HG03457 (cell line): Measurements from ENCODE around the gene PCDHGA6.
A peak's percentile ranks its signal among the peaks of the same experiment; 100 is the strongest.
"Not testable (repeated sequence)": the region's sequence is repeated elsewhere in the genome, so short reads cannot be mapped to it uniquely, and the experiment has no call there.

Source experiments
- ATAC-seq: cut with Tn5 transposase; IDR thresholded peaks from one replicate; pipeline ENCODE4 v1.9.1; 2021; ENCODE audit warnings: moderate number of reproducible peaks; ENCODE audit not compliant: unreplicated experiment

The PCDHGA6 gene

GRCh38 chr5:141373673-141374317, at the start of gene PCDHGA6:
PCDHGA6 (plus strand) TSS chr5:141373891; CDS start chr5:141374084, 193 bp downstream.
- ATAC-seq = no peak

DNA sequence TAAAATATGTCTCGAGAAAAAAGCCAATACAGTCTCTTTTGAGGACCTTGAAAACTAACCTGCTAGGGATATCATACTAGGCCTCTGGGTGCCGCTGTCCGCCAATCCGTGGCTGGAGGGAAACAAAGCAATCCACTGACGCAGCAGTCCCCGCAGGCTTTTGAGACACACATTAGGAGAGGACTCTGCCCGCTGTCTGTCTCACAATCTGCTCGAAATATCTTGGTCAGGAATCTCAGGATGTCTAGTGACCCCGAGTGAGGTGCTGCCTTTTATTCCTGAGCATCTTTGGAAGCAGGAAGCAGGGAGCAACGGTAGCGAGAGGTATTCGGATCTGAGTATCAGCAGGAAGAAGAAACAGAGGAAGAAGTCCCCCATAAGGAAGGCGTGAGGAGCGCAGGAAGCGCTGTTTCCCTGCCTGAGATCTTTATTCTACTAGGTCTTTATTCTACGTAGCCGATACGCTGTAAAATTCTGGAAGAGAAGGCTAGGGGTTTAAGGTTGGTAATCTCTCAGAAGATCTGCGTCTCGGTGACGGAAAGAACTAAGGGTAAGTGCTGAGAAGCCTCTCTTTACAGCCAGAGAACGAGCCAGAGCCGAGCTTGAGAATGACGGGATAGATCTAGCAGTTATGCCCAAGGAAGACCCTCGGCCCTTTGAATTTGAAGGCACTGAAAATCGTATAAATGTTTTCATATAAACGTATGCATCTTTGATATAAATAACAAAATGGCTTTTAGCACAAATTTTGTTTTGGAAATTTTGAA, 47.4 kb upstream of the PCDHGA6 start:
- peak; percentile 82 for ATAC-seq

DNA sequence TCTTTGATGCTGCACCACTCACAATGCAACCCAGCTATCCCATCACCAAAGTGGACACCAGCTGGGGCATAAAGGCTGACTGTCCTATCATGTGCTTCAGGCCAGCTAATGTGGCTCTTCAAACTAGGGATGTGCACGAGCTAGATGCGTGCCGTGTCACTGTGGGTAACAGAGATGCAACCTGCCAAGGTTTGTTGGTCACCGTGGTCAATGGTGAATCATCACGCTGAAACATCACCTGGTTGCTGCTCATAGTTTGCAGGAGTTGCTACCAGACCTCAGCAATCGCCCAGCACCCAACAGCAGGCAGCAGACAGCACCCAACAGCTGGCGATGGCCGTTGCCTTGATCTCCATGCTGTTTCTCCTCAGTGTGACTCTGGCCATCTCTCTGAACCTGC, 45.5 kb upstream of the PCDHGA6 start:
- ATAC-seq = no peak

DNA sequence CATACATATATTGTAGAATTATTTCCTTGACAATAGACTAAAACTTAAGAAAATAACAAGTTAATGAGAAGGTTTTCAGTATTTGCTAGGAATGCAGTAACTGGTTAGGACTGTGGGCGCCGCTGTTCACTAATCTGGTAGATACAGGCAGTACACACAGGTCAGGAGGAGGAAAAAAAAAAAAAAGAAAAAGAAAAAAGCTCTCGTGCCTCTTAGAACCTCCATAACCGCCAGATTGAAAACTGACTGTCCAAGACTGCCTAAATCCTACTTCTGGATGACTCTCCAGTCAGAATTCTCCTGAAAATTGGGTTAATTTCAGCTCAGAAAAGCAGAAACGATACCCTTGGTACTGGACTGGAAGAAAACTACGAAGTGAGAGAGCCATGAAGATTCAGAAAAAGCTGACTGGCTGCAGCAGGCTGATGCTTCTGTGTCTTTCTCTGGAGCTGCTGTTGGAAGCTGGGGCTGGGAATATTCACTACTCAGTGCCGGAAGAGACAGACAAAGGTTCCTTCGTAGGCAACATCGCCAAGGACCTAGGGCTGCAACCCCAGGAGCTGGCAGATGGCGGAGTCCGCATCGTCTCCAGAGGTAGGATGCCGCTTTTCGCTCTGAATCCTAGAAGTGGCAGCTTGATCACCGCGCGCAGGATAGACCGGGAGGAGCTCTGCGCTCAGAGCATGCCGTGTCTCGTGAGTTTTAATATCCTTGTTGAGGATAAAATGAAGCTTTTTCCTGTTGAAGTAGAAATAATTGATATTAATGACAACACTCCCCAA, 43.2 kb upstream of the PCDHGA6 start, which contains the start of gene PCDHGA1:
TSS of gene PCDHGA1 (plus strand) at position 216 of the 782 bp plus-strand sequence.
- ATAC-seq = no peak

- ATAC-seq = not testable (repeated sequence)
Observed at GRCh38 chr5:141332571-141332970, 41.1 kb upstream of the PCDHGA6 start.

GRCh38 chr5:141338538-141339306, 35.0 kb upstream of the PCDHGA6 start, which contains the start of gene PCDHGA2:
PCDHGA2 (plus strand) TSS chr5:141338760.
- ATAC-seq = no peak

DNA sequence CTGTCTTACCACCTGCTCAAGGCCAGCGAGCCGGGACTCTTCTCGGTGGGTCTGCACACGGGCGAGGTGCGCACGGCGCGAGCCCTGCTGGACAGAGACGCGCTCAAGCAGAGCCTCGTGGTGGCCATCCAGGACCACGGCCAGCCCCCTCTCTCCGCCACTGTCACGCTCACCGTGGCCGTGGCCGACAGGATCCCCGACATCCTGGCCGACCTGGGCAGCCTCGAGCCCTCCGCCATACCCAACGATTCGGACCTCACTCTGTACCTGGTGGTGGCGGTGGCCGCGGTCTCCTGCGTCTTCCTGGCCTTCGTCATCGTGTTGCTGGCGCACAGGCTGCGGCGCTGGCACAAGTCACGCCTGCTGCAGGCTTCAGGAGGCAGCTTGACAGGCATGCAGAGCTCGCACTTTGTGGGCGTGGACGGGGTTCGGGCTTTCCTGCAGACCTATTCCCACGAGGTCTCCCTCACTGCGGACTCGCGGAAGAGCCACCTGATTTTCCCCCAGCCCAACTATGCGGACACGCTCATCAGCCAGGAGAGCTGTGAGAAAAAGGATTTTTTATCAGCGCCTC, 32.8 kb upstream of the PCDHGA6 start:
- ATAC-seq = not testable (repeated sequence)

- no peak for ATAC-seq
Observed at GRCh38 chr5:141342773-141343172, 30.9 kb upstream of the PCDHGA6 start.

DNA sequence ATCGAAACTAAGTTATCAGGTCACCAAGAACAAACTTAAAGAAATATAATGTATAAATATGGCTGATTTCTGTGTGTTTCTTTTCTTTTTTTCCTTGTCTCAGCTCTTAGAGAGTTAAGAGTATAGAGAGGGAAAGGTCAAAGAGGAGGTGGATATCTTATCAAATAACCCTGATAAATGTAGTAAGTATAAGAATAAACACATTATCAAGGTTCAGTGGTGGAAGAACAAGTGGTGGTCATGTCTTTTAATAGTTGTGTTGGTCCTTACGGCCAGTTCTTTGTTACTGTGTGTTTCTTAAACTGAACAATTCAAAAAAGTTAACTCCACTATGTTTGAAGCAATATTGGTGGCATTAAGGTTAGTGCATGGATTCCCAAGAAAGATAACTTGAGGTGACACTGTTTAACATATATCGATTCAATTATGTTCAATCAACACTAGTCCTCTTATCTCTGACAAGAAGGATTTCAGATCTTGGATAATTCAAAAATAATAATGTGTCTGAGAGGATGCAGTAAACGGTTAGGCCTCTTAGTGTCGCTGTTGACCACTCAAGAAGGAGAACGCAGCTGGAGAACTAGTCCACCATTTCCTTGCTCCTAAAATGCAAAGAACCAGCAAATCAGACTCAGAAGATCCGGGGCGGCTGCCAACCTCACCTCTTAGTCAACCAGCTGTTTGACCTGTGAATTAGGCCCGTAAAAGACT, 30.3 kb upstream of the PCDHGA6 start, which contains the start of gene PCDHGA3:
TSS of gene PCDHGA3 (plus strand) at position 588 of the 711 bp plus-strand sequence. CDS start 205 bp downstream, outside the sequence.
- no peak for ATAC-seq

- ATAC-seq = no peak
Observed at GRCh38 chr5:141343953-141344463, 29.7 kb upstream of the PCDHGA6 start.

DNA sequence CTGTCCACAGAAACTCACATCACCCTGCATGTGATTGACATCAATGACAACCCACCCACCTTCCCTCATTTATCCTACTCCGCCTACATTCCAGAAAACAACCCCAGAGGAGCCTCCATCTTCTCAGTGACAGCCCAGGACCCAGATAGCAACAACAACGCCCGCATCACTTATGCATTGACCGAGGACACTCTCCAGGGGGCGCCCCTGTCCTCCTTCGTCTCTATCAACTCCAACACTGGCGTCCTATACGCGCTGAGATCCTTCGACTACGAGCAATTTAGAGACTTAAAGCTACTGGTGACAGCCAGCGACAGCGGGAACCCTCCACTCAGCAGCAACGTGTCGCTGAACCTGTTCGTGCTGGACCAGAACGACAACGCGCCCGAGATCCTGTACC, 28.4 kb upstream of the PCDHGA6 start:
- ATAC-seq = no peak

- ATAC-seq = not testable (repeated sequence)
Observed at GRCh38 chr5:141346017-141346416, 27.7 kb upstream of the PCDHGA6 start.

DNA sequence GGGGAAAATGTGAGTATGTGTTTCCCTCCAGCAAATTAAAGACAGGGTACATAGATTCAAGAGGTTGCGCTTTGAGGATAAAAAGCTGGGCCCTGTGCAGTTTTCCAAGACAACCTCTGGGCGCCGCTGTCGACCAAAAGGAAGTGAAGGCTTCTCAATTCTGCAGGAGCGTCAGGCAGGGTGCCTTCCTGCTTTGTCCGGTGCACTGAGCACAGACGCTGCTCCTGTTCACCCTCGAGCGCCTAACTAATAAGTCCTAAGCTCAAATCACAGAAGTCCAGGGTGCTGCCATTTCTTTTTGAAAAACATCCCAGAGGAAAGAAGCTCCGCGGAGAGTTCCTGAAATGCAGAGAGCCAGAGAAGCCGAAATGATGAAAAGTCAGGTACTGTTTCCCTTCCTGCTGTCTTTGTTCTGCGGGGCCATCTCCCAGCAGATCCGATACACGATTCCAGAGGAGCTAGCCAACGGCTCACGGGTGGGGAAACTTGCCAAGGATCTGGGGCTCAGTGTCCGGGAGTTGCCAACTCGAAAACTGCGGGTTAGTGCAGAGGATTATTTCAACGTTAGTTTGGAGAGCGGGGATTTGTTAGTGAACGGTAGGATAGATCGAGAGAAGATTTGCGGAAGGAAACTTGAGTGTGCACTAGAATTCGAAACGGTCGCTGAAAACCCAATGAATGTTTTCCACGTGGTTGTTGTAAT, 23.6 kb upstream of the PCDHGA6 start, which contains the start of gene PCDHGB1:
TSS of gene PCDHGB1 (plus strand) at position 183 of the 703 bp plus-strand sequence. CDS start at position 345, 162 bp downstream.
- ATAC-seq = no peak

DNA sequence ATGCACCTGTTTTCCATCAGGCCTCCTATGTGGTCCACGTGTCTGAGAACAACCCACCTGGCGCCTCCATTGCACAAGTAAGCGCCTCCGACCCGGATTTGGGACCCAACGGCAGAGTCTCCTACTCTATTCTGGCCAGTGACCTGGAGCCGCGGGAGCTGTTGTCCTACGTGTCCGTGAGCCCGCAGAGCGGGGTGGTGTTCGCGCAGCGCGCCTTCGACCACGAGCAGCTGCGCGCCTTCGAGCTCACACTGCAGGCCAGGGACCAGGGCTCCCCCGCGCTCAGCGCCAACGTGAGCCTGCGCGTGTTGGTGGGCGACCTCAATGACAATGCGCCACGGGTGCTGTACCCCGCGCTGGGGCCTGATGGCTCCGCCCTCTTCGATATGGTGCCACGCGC, 22.1 kb upstream of the PCDHGA6 start:
- no peak for ATAC-seq

DNA sequence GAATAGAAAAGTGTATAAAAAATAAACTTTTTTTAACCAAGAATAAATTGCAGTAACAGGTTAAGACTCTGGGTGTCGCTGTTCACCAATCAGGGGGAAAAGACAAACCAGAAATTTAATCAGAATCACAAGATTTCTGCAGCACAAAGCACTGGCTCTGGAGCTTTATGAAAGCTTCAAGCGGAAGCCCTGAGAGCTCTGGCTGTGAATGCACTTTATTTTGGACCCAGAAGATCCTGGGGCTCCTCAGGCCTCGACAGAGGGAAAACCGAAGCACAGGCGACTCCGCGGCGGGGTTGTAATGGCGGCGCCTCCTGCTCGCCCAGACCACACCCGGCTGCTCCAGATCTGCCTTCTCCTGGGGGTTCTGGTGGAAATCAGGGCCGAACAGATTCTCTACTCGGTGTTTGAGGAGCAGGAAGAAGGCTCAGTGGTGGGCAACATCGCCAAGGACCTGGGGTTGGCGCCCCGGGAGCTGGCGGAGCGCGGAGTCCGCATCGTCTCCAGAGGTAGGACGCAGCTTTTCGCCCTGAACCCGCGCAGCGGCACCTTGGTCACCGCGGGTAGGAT, 18.7 kb upstream of the PCDHGA6 start, which contains the start of gene PCDHGA4:
TSS of gene PCDHGA4 (plus strand) at position 122 of the 570 bp plus-strand sequence. CDS start at position 209, 87 bp downstream.
- no peak for ATAC-seq

DNA sequence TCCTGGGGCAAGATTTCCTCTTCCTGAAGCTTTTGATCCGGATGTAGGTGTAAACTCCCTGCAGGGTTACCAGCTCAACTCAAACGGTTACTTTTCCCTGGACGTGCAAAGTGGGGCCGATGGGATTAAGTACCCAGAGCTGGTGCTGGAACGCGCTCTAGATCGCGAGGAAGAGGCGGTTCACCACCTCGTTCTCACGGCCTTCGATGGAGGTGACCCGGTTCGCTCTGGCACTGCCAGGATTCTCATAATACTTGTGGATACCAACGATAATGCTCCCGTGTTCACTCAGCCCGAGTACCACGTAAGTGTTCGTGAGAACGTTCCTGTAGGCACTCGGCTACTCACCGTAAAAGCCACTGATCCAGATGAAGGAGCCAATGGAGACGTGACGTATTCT, 18.1 kb upstream of the PCDHGA6 start:
- no peak for ATAC-seq

GRCh38 chr5:141356133-141356532, 17.6 kb upstream of the PCDHGA6 start:
- ATAC-seq = no peak

DNA sequence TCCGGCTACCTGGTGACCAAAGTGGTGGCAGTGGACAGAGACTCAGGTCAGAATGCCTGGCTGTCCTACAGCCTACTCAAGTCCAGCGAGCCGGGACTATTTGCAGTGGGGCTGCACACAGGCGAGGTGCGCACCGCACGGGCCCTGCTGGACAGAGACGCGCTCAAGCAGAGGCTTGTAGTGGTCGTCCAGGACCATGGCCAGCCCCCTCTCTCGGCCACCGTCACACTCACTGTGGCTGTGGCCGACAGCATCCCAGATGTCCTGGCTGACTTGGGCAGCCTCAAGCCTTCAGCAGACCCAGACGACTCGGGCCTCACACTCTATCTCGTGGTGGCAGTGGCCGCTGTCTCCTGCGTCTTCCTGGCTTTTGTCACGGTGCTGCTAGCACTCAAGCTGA, 16.7 kb upstream of the PCDHGA6 start:
- no peak for ATAC-seq
